Smooth muscle cell (in vitro differentiated cells): ENCODE results near the gene KLHL29. TPM values are rescaled to one million over a fixed set of nuclear protein-coding genes. Genes with fewer than 3 reads are reported as not detected.
A peak's percentile ranks its signal among the peaks of the same experiment; 100 is the strongest.

Source experiments
- DNase-seq: peaks from one replicate; lab custom pipeline; 2025; ENCODE audit not compliant: unreplicated experiment; lab: John Stamatoyannopoulos, UW
- H2AFZ ChIP-seq: fragments of 200-600 bp; sonication (generic); 2 replicates; pipeline ENCODE4 v1.6.0; 2016; ENCODE audit warnings: antibody characterized with exemption, low read depth, mild to moderate bottlenecking
- H3F3A ChIP-seq: fragments of 200-600 bp; sonication (generic); 2 replicates; pipeline ENCODE4 v1.6.0; 2017; ENCODE audit warnings: antibody characterized with exemption, low read depth
- H3K27ac ChIP-seq: fragments of 200-600 bp; sonication (generic); 2 replicates; pipeline ENCODE4 v1.5.1; 2016; ENCODE audit warnings: low read depth, mild to moderate bottlenecking
- H3K27me3 ChIP-seq: fragments of 200-600 bp; sonication (generic); 2 replicates; pipeline ENCODE4 v1.6.1; 2016; ENCODE audit warnings: low read depth, mild to moderate bottlenecking
- H3K36me3 ChIP-seq: fragments of 200-600 bp; sonication (generic); 2 replicates; pipeline ENCODE4 v1.5.1; 2016; ENCODE audit warnings: low read depth
- H3K4me1 ChIP-seq: fragments of 200-600 bp; sonication (generic); 2 replicates; pipeline ENCODE4 v1.5.1; 2016; ENCODE audit warnings: low read depth
- H3K4me2 ChIP-seq: fragments of 200-600 bp; sonication (generic); 2 replicates; pipeline ENCODE4 v1.6.0; 2016; ENCODE audit warnings: mild to moderate bottlenecking
- H3K4me3 ChIP-seq: fragments of 200-600 bp; sonication (generic); 2 replicates; pipeline ENCODE4 v1.5.1; 2016; ENCODE audit warnings: mild to moderate bottlenecking
- H3K79me2 ChIP-seq: fragments of 200-600 bp; sonication (generic); 2 replicates; pipeline ENCODE4 v1.6.0; 2016; ENCODE audit warnings: low read depth, mild to moderate bottlenecking
- H3K9ac ChIP-seq: fragments of 200-600 bp; sonication (generic); 2 replicates; pipeline ENCODE4 v1.6.0; 2016; ENCODE audit warnings: low read depth
- H3K9me3 ChIP-seq: fragments of 200-600 bp; sonication (generic); replicated peaks from 2 replicates; pipeline ENCODE4 v1.5.1; 2016; ENCODE audit warnings: low read depth
- H4K20me1 ChIP-seq: fragments of 200-600 bp; sonication (generic); 2 replicates; pipeline ENCODE4 v1.6.0; 2016; ENCODE audit warnings: low read depth
- CTCF ChIP-seq: fragments of 200-600 bp; sonication (generic); IDR thresholded peaks from 2 replicates; pipeline ENCODE4 v1.5.1; 2017; ENCODE audit warnings: borderline replicate concordance, mild to moderate bottlenecking, antibody characterized with exemption; ENCODE audit not compliant: insufficient read depth, poor library complexity, severe bottlenecking
- WGBS: methylation state at CpG from one replicate; pipeline ENCODE4 v1.1.7; 2016; ENCODE audit warnings: low lambda C conversion rate; 5-methylcytosine and 5-hydroxymethylcytosine counted together
- polyA plus RNA-seq: library from polyadenylated mRNA; unstranded; fragments of >200 nt; fragmentation: Nextera tagmentation; extraction: Ambion mirVana; gene quantifications from 2 replicates; pipeline ENCODE4 v1.2.1, GENCODE V29; 2016
- total RNA-seq: library from RNA; depleted of rRNA; stranded (reverse); fragments of >200 nt; gene quantifications from 2 replicates; pipeline ENCODE4 v1.2.3, GENCODE V29; 2014

KLHL29 gene
- total and polyA plus RNA-seq, 2 experiments from 2014 or later = 3.1 to 6.6 TPM

- Histone ChIP-seq H3K27ac (peak overlapping the region; percentile 72), H4K20me1 (no peaks in the 10 kb centered on the region), H2AFZ (no peak overlapping the region), H3K9me3 (no peaks in the 10 kb centered on the region), H3K4me2 (peak overlapping the region; percentile 21), H3K27me3 (no peaks in the 10 kb centered on the region), H3F3A (peaks cover 4% of the 10 kb centered on the region), H3K9ac (no peak overlapping the region), H3K36me3 (no peaks in the 10 kb centered on the region), H3K79me2 (no peaks in the 10 kb centered on the region), H3K4me1 (no peaks in the 10 kb centered on the region), H3K4me3 (no peak overlapping the region)
- no peak for TF ChIP-seq CTCF
- DNase-seq = no peak
- WGBS = 73% methylated on average over 10 of the region's 10 CpGs
Observed at GRCh38 chr2:23651187-23652080, 266.5 kb downstream of the KLHL29 start.

- Histone ChIP-seq H3K4me3 (no peak overlapping the region), H3K27ac (no peak overlapping the region), H3F3A (peaks cover 4% of the 10 kb centered on the region), H3K9ac (no peak overlapping the region), H3K4me2 (no peak overlapping the region), H3K79me2 (no peaks in the 10 kb centered on the region), H4K20me1 (no peaks in the 10 kb centered on the region), H3K9me3 (no peaks in the 10 kb centered on the region), H3K4me1 (no peaks in the 10 kb centered on the region), H2AFZ (no peak overlapping the region), H3K36me3 (no peaks in the 10 kb centered on the region), H3K27me3 (no peaks in the 10 kb centered on the region)
- no peak for TF ChIP-seq CTCF
- 87% methylated on average over 7 of the region's 7 CpGs for WGBS
- no peak for DNase-seq
Observed at GRCh38 chr2:23653326-23653725, 268.3 kb downstream of the KLHL29 start.

- no peak for TF ChIP-seq CTCF
- Histone ChIP-seq H3K27me3 (no peaks in the 10 kb centered on the region), H3F3A (peaks cover 4% of the 10 kb centered on the region), H3K9me3 (no peaks in the 10 kb centered on the region), H2AFZ (no peak overlapping the region), H3K36me3 (no peaks in the 10 kb centered on the region), H4K20me1 (no peaks in the 10 kb centered on the region), H3K4me2 (no peak overlapping the region), H3K27ac (no peak overlapping the region), H3K79me2 (no peaks in the 10 kb centered on the region), H3K4me1 (no peaks in the 10 kb centered on the region), H3K9ac (no peak overlapping the region), H3K4me3 (no peak overlapping the region)
- 90% methylated on average over 6 of the region's 6 CpGs for WGBS
- no peak for DNase-seq
Observed at GRCh38 chr2:23654756-23655155, 269.8 kb downstream of the KLHL29 start.
